GM12878 (cell line): Measurements from ENCODE around the gene MICA. TPM values are rescaled to one million over a fixed set of nuclear protein-coding genes. Genes with fewer than 3 reads are reported as not detected.

Experiments used
- ATAC-seq: fragments of 200-7000 bp; cut with Tn5 transposase; 3 replicates; pipeline ENCODE4 v1.9.1; 2020; ENCODE audit warnings: mild to moderate bottlenecking, moderate library complexity
- BruUV-seq: library from RNA; stranded (reverse); fragments of 400-500 nt; replicated peaks from 2 replicates; lab custom pipeline; 2021; lab: Mats Ljungman, UMichigan
- CTCF ChIA-PET: fragments of 300-600 bp; sonication (Branson Sonifier 250); formaldehyde crosslinking; extraction: SDS; loops from one replicate; lab custom pipeline; 2021; ENCODE audit warnings: inconsistent platforms; lab: Yijun Ruan, JAX
- POLR2A ChIA-PET: fragments of 350-600 bp; formaldehyde crosslinking; extraction: SDS; loops from one replicate; lab custom pipeline; 2021; ENCODE audit warnings: inconsistent platforms; lab: Charles Lee
- RAD21 ChIA-PET: fragments of 300-600 bp; sonication (Branson Sonifier 250); formaldehyde crosslinking; loops from one replicate; lab custom pipeline; 2023; ENCODE audit warnings: antibody characterized with exemption; ENCODE audit not compliant: unreplicated experiment; lab: Charles Lee
- SMC1A ChIA-PET: fragments of 300-600 bp; sonication (Branson Sonifier 250); formaldehyde crosslinking; loops from one replicate; lab custom pipeline; 2023; ENCODE audit not compliant: unreplicated experiment, uncharacterized antibody; lab: Charles Lee
- DNase-seq: peaks from one replicate; pipeline ENCODE4 v3.0.0-alpha.2; 2011; ENCODE audit warnings: low read depth, low spot score
- FAIRE-seq: peaks from 3 replicates; lab custom pipeline; 2011; peaks lifted over from hg19 to GRCh38; lab: Jason Lieb, UNC
- H2AFZ ChIP-seq: 2 replicates; pipeline ENCODE4 v1.6.0; 2011; ENCODE audit warnings: low read depth, low read length, control low read depth; ENCODE audit not compliant: control insufficient read depth
- H3K27ac ChIP-seq: 2 replicates; pipeline ENCODE4 v1.5.1; 2011; ENCODE audit warnings: control low read depth; ENCODE audit not compliant: control insufficient read depth, insufficient read depth
- H3K27me3 ChIP-seq, 2 experiments: replicated peaks in 1 of 2; 2 replicates each; pipeline versions ENCODE4 v1.6.0 to v1.6.1; 2011; ENCODE audit warnings: low read length in 1 of 2; ENCODE audit not compliant: control insufficient read depth in 2 of 2, insufficient read depth in 2 of 2
- H3K36me3 ChIP-seq, 2 experiments: 2 replicates each; pipeline ENCODE4 v1.5.1; 2011; ENCODE audit warnings: low read length in 1 of 2; ENCODE audit not compliant: control insufficient read depth in 2 of 2, insufficient read depth in 2 of 2
- H3K4me1 ChIP-seq: 2 replicates; pipeline ENCODE4 v1.6.1; 2011; ENCODE audit warnings: mild to moderate bottlenecking, low read length, moderate library complexity, mixed read lengths; ENCODE audit not compliant: control insufficient read depth, insufficient read depth
- H3K4me2 ChIP-seq: 2 replicates; pipeline ENCODE4 v1.6.0; 2011; ENCODE audit warnings: control low read depth; ENCODE audit not compliant: control insufficient read depth, insufficient read depth
- H3K4me3 ChIP-seq: fragments of 200-600 bp; sonication (generic); 2 replicates; pipeline ENCODE4 v1.5.1; 2016
- H3K79me2 ChIP-seq: 2 replicates; pipeline ENCODE4 v1.6.0; 2011; ENCODE audit warnings: low read length; ENCODE audit not compliant: control insufficient read depth, insufficient read depth
- H3K9ac ChIP-seq: 2 replicates; pipeline ENCODE4 v1.8.0; 2011; ENCODE audit warnings: low read length, control low read depth, mixed read lengths; ENCODE audit not compliant: control insufficient read depth, insufficient read depth
- H3K9me3 ChIP-seq: replicated peaks from 3 replicates; pipeline ENCODE4 v1.5.1; 2011; ENCODE audit warnings: mild to moderate bottlenecking, low read length; ENCODE audit not compliant: control insufficient read depth, insufficient read depth
- H4K20me1 ChIP-seq: 2 replicates; pipeline ENCODE4 v1.6.0; 2011; ENCODE audit not compliant: control insufficient read depth, insufficient read depth
- CEBPB ChIP-seq, 2 experiments: fragments of 150-350 bp in 1 of 2; IDR thresholded peaks; 2 replicates each; pipeline ENCODE4 v1.6.1; 2012 to 2014; ENCODE audit warnings: low read depth in 2 of 2, low read length in 2 of 2, borderline replicate concordance in 1 of 2, inconsistent platforms in 1 of 2
- DPF2 ChIP-seq: fragments of 450-650 bp; IDR thresholded peaks from 2 replicates; pipeline ENCODE4 v1.6.1; 2017; ENCODE audit warnings: mild to moderate bottlenecking
- EED ChIP-seq: sonication (generic); IDR thresholded peaks from 2 replicates; pipeline ENCODE4 v1.6.1; 2016; ENCODE audit warnings: antibody characterized with exemption, low read depth
- KLF5 ChIP-seq: fragments of 450-650 bp; IDR thresholded peaks from 2 replicates; pipeline ENCODE4 v1.6.1; 2014; ENCODE audit warnings: mild to moderate bottlenecking; ENCODE audit not compliant: partially characterized antibody
- MEF2A ChIP-seq: IDR thresholded peaks from 2 replicates; pipeline ENCODE4 v1.6.1; 2011; ENCODE audit warnings: low read depth, mild to moderate bottlenecking, low read length, moderate library complexity; ENCODE audit not compliant: insufficient read depth
- NR2F1 ChIP-seq: fragments of 450-650 bp; conservative IDR thresholded peaks from 2 replicates; pipeline ENCODE4 v1.6.1; 2017; ENCODE audit warnings: mild to moderate bottlenecking
- POLR2A ChIP-seq: IDR thresholded peaks from 2 replicates; pipeline ENCODE4 v1.6.1; 2011; ENCODE audit warnings: low read depth, mild to moderate bottlenecking, low read length
- SIX5 ChIP-seq: IDR thresholded peaks from 2 replicates; pipeline ENCODE4 v1.6.1; 2011; ENCODE audit warnings: mild to moderate bottlenecking, low read depth, low read length, moderate library complexity; ENCODE audit not compliant: severe bottlenecking
- SMAD5 ChIP-seq: IDR thresholded peaks from 2 replicates; pipeline ENCODE4 v1.6.1; 2016; ENCODE audit warnings: antibody characterized with exemption, low read depth
- ZNF24 ChIP-seq: fragments of 450-650 bp; IDR thresholded peaks from 2 replicates; pipeline ENCODE4 v1.6.1; 2017; ENCODE audit warnings: antibody characterized with exemption, mild to moderate bottlenecking
- WGBS: methylation state at CpG from one replicate; pipeline ENCODE4 v1.1.6; 2016; ENCODE audit warnings: low lambda C conversion rate; ENCODE audit not compliant: insufficient replicate concordance, insufficient coverage; ENCODE audit errors: missing lambda C conversion rate; 5-methylcytosine and 5-hydroxymethylcytosine counted together
- in situ Hi-C: fragments of 300-500 bp; cut with MboI; formaldehyde crosslinking; loops from 9 replicates; pipeline ENCODE4 v1.14.3; 2018; ENCODE audit warnings: mixed read lengths
- intact Hi-C: fragments of 100-400 bp; cut with micrococcal nuclease; formaldehyde crosslinking; loops from one replicate; pipeline ENCODE4 v1.14.2; 2022; ENCODE audit not compliant: unreplicated experiment
- polyA plus RNA-seq, 11 experiments: library from polyadenylated mRNA; depleted of rRNA in 4 of 11; unstranded in 6 of 11; stranded (reverse) in 5 of 11; fragments of >200 nt; fragmentation: Nextera tagmentation in 4 of 11; fragmentation: Illumina TruSeq in 1 of 11; extraction: Ambion mirVana in 4 of 11; extraction: Trizol in 1 of 11; gene quantifications; 1 replicate in 1 of 11; 2 replicates in 10 of 11; pipeline versions ENCODE4 v1.2.1 to v1.2.3, GENCODE V29; 2011 to 2016; ENCODE audit warnings: inconsistent platforms in 2 of 11, missing spikeins in 2 of 11, low read depth in 1 of 11
- total RNA-seq, 4 experiments: library from RNA; depleted of rRNA in 3 of 4; stranded (reverse); fragments of >200 nt in 3 of 4; fragmentation: Illumina TruSeq in 1 of 4; extraction: Trizol in 1 of 4; gene quantifications; 2 replicates each; pipeline versions ENCODE4 v1.2.1 to v1.2.3, GENCODE V29; 2013 to 2021
- TF ChIP-seq, protein P1 (sequence below): fragments of 450-650 bp; IDR thresholded peaks from 2 replicates; pipeline ENCODE4 v1.6.1; 2017; ENCODE audit warnings: mild to moderate bottlenecking, moderate library complexity
- TF ChIP-seq, protein P2 (sequence below): fragments of 450-650 bp; IDR thresholded peaks from 2 replicates; pipeline ENCODE4 v1.6.1; 2018; ENCODE audit warnings: borderline replicate concordance, mild to moderate bottlenecking; ENCODE audit not compliant: partially characterized antibody
- TF ChIP-seq, protein P3 (sequence below): fragments of 450-650 bp; formaldehyde crosslinking; IDR thresholded peaks from 2 replicates; pipeline ENCODE4 v1.4.0; 2022; ENCODE audit warnings: mild to moderate bottlenecking, moderate library complexity

MICA gene
- total and polyA plus RNA-seq, 10 of the 15 experiments (the other 5 are each of a cell fraction or from before 2014, with no cell fraction given), result 3.6 to 10.5 (median 6.9) TPM

DNA sequence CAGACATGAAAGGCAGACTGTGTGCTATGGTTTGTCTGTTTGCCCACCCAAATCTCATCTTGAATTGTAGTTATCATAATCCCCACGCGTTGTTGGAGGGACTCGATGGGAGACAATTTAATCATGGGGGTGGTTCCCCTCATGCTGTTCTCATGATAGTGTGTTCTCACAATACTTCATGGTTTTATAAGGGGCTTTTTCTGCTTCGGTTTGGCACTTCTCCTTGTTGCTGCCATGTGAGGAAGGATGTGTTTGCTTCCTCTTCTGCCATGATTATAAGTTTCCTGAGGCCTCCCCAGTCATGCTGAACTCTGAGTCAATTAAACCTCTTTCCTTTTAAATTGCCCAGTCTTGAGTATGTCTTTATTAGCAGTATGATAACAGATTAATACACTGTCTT, 47.4 kb downstream of the MICA start:
- in situ Hi-C loops (no loop called here), intact Hi-C loops (no loop called here)
- 71% methylated on average over 4 of the region's 4 CpGs for WGBS
- ChIA-PET POLR2A (no interaction called here), RAD21 (no interaction called here), CTCF (no interaction called here), SMC1A (no interaction called here)
- Histone ChIP-seq H3K4me1 (no peaks in the 10 kb centered on the region), H3K79me2 (no peaks in the 10 kb centered on the region), H3K9ac (no peak overlapping the region), H3K4me3 (no peak overlapping the region), H2AFZ (no peak overlapping the region), H3K9me3 (peaks cover 4% of the 10 kb centered on the region), H3K4me2 (no peak overlapping the region), H3K27me3 (no peaks in the 10 kb centered on the region; a peak in 2 of 4 replicates), H3K36me3 (no peaks in the 10 kb centered on the region), H3K27ac (no peak overlapping the region), H4K20me1 (no peaks in the 10 kb centered on the region)
- DNase-seq (no peak), FAIRE-seq (no peak), ATAC-seq (no peak)
- BruUV-seq, result no TSS peak
- TF ChIP-seq NR2F1 (no peak), SMAD5 (no peak), ZNF24 (no peak), SIX5 (no peak), CEBPB (IDR thresholded peaks at IDR 0.05; ENCODE audit: borderline replicate concordance in 1 of 2, low read depth in 2 of 2, low read length in 2 of 2) (no peak), KLF5 (no peak), MEF2A (no peak), DPF2 (no peak), POLR2A (no peak), EED (no peak)
- TF ChIP-seq, protein P1, sequence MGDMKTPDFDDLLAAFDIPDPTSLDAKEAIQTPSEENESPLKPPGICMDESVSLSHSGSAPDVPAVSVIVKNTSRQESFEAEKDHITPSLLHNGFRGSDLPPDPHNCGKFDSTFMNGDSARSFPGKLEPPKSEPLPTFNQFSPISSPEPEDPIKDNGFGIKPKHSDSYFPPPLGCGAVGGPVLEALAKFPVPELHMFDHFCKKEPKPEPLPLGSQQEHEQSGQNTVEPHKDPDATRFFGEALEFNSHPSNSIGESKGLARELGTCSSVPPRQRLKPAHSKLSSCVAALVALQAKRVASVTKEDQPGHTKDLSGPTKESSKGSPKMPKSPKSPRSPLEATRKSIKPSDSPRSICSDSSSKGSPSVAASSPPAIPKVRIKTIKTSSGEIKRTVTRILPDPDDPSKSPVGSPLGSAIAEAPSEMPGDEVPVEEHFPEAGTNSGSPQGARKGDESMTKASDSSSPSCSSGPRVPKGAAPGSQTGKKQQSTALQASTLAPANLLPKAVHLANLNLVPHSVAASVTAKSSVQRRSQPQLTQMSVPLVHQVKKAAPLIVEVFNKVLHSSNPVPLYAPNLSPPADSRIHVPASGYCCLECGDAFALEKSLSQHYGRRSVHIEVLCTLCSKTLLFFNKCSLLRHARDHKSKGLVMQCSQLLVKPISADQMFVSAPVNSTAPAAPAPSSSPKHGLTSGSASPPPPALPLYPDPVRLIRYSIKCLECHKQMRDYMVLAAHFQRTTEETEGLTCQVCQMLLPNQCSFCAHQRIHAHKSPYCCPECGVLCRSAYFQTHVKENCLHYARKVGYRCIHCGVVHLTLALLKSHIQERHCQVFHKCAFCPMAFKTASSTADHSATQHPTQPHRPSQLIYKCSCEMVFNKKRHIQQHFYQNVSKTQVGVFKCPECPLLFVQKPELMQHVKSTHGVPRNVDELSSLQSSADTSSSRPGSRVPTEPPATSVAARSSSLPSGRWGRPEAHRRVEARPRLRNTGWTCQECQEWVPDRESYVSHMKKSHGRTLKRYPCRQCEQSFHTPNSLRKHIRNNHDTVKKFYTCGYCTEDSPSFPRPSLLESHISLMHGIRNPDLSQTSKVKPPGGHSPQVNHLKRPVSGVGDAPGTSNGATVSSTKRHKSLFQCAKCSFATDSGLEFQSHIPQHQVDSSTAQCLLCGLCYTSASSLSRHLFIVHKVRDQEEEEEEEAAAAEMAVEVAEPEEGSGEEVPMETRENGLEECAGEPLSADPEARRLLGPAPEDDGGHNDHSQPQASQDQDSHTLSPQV, result no peak
- TF ChIP-seq, protein P2, sequence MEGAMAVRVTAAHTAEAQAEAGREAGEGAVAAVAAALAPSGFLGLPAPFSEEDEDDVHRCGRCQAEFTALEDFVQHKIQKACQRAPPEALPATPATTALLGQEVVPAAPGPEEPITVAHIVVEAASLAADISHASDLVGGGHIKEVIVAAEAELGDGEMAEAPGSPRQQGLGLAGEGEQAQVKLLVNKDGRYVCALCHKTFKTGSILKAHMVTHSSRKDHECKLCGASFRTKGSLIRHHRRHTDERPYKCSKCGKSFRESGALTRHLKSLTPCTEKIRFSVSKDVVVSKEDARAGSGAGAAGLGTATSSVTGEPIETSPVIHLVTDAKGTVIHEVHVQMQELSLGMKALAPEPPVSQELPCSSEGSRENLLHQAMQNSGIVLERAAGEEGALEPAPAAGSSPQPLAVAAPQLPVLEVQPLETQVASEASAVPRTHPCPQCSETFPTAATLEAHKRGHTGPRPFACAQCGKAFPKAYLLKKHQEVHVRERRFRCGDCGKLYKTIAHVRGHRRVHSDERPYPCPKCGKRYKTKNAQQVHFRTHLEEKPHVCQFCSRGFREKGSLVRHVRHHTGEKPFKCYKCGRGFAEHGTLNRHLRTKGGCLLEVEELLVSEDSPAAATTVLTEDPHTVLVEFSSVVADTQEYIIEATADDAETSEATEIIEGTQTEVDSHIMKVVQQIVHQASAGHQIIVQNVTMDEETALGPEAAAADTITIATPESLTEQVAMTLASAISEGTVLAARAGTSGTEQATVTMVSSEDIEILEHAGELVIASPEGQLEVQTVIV, result no peak
- TF ChIP-seq, protein P3, sequence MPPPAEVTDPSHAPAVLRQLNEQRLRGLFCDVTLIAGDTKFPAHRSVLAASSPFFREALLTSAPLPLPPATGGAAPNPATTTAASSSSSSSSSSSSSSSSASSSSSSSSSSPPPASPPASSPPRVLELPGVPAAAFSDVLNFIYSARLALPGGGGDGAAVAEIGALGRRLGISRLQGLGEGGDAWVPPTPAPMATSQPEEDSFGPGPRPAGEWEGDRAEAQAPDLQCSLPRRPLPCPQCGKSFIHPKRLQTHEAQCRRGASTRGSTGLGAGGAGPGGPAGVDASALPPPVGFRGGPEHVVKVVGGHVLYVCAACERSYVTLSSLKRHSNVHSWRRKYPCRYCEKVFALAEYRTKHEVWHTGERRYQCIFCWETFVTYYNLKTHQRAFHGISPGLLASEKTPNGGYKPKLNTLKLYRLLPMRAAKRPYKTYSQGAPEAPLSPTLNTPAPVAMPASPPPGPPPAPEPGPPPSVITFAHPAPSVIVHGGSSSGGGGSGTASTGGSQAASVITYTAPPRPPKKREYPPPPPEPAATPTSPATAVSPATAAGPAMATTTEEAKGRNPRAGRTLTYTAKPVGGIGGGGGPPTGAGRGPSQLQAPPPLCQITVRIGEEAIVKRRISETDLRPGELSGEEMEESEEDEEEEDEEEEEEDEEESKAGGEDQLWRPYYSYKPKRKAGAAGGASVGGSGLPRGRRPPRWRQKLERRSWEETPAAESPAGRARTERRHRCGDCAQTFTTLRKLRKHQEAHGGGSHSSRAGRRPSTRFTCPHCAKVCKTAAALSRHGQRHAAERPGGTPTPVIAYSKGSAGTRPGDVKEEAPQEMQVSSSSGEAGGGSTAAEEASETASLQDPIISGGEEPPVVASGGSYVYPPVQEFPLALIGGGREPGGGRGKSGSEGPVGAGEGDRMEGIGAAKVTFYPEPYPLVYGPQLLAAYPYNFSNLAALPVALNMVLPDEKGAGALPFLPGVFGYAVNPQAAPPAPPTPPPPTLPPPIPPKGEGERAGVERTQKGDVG (CRISPR knock-in tag), result no peak
